A549 treated with Hydrocortisone at 1 μM for 4 hours (cell line): ENCODE results near the gene DEFB119. TPM values are rescaled to one million over a fixed set of nuclear protein-coding genes. Genes with fewer than 3 reads are reported as not detected.

Experiments used
- total RNA-seq: library from RNA; stranded (reverse); fragments of 200-300 nt; extraction: Qiagen RNA extraction; gene quantifications from 5 replicates; pipeline ENCODE4 v1.2.3, GENCODE V29; 2022

DEFB119 gene, protein sequence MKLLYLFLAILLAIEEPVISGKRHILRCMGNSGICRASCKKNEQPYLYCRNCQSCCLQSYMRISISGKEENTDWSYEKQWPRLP
- total RNA-seq = not detected in 5 replicates

DNA sequence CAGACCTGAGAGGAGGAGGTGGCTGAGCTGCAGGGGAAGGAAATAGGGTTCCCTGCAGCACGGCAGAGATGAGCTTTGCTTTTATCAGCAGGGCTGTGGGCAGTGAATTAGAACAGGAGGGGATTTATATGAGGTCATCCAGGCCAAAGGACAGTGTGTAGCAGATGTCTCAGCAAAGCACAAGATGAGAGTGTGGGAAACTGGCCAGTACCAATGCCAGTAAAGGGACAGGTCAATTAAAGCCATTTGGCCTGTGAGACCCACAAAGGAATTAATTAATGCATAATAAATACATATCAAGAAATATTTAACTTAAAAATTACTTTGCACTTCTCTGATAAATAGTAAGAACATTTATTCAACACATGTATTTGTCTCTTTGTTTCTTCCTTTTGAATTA is at the start of gene DEFB119:
Gene DEFB119 (minus strand): TSS at position 101 of the 400 bp plus-strand sequence. CDS start 107 bp downstream, outside the sequence.

DNA sequence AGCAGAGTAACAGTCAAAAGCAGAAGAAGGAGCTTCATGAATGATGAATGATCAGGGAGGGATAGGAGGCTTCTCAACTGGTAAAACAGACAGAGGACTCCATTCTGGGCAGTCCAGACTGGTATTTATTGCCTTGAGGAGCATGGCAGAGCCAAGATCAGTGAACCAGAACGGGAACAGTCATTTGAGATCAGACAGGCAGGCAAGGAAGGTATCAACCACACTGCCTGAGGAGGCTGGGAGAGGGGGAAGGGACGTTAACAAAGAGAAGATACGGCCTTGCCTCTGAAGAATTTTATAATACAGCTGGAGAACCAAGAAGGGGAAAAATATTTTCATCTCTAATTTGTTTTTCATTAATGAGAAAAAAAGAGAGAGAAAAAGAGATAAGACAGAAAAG is 15.7 kb upstream of the DEFB119 start, which contains the start of gene DEFB121:
Gene DEFB121 (minus strand): TSS at position 101 of the 400 bp plus-strand sequence. CDS start 63 bp downstream, at position 38.

DNA sequence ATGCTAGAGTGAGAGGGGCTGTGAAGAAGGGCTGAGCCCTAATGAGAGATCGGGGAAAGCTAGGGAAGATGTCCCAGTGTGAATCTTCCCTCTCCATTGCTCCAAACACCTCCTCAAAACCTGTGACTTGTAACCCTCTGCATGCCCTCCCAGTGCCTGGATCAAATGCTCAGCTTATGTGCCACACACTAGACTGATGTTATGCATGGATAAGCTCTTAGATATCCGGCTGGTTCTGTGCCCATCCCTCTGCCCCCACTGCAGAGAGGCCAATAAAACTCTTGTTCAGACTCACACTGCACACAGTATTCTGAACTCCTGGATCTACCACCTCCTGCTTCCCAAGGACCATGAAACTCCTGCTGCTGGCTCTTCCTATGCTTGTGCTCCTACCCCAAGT is 22.1 kb downstream of the DEFB119 start, which contains the start of gene DEFB118:
Gene DEFB118 (plus strand): TSS at position 301 of the 400 bp plus-strand sequence. CDS start 50 bp downstream, at position 351.

Other genes starting within 250 kb of the DEFB119 start
- not detected in 5 replicates for gene DEFB115, start 132.9 kb downstream of the DEFB119 start, total RNA-seq
- gene DEFB116, start 82.0 kb downstream of the DEFB119 start, total RNA-seq = not detected in 5 replicates
- gene DEFB118, start 22.0 kb downstream of the DEFB119 start, total RNA-seq = not detected in 5 replicates
- not detected in 5 replicates for gene DEFB121, start 15.6 kb upstream of the DEFB119 start, total RNA-seq
- gene DEFB123, start 50.0 kb upstream of the DEFB119 start, total RNA-seq = not detected in 5 replicates
- 0.38 to 1.1 TPM (median 0.76 TPM) in 3 of 5 replicates, not detected in the others for gene DEFB124, start 84.5 kb upstream of the DEFB119 start, total RNA-seq
- 0.67 to 0.99 TPM (median 0.78 TPM) in 5 replicates for gene REM1, start 84.7 kb upstream of the DEFB119 start, total RNA-seq
- gene HM13, start 123.9 kb upstream of the DEFB119 start, total RNA-seq = 201 to 262 TPM (median 242 TPM) in 5 replicates
- 338 to 530 TPM (median 447 TPM) in 5 replicates for gene ID1, start 214.7 kb upstream of the DEFB119 start, total RNA-seq
- not detected in 5 replicates for gene COX4I2, start 247.3 kb upstream of the DEFB119 start, total RNA-seq